Measurements from ENCODE around the gene ACVR2B. TPM values are rescaled to one million over a fixed set of nuclear protein-coding genes. Genes with fewer than 3 reads are reported as not detected.

The ACVR2B gene
- total and polyA plus RNA-seq, 7 experiments from 2014 or later, result 0.71 to 14.0 (median 7.5) TPM

DNA sequence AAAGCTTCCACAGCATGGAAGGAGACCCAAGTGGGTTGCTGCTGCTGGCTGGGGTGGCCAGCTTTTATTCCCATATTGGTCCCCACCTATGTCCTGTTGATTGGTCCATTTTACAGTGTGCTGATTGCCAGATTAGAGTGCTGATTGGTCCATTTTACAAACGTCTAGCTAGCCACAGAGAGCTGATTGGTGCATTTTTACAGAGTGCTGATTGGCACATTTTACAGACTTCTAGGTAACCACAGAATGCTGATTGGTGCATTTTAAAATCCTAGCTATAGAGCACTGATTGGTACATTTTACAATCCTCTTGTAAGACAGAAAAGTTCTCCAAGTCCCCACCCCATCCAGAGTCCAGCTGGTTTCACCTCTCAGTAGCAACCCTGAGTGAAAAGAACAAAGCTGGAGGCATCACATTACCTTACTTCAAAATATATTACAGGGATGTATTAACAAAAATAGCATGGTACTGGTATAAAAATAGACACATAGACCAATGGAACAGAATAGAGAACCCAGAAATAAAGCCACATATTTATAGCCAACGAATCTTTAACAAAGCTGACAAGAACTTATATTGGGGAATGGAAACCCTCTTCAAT lies 7.5 kb upstream of the ACVR2B start:
- Mint-ChIP-seq H3K4me3 (no peak overlapping the region), H3K4me1 (peaks cover 0 to 2% (median 0%) of the 10 kb centered on the region in 7 donors), H3K36me3 (peaks cover 0 to 4% (median 0%) of the 10 kb centered on the region in 5 donors), H3K27ac (no peak overlapping the region), H3K9me3 (peaks cover 0 to 17% (median 3%) of the 10 kb centered on the region in 11 donors), H3K27me3 (peaks cover 0 to 19% (median 0%) of the 10 kb centered on the region in 5 donors)
- no peaks in the 10 kb centered on the region for H3K4me1 ChIP-seq (ENCODE audit: control insufficient read depth in 2 of 2, insufficient read depth in 2 of 2, low read length in 2 of 2)
- H3K9me3 ChIP-seq (ENCODE audit: control insufficient read depth in 2 of 3, low read length in 3 of 3), result no peaks in the 10 kb centered on the region
- no peaks in the 10 kb centered on the region for H3K27me3 ChIP-seq (ENCODE audit: control insufficient read depth in 2 of 2, insufficient read depth in 2 of 2, low read length in 2 of 2)
- ChIA-PET POLR2A (interaction anchor here (0.7 kb wide), 1 partner anchor 79 kb away, joined by 8 read pairs; no protein-coding TSS in a partner anchor), CTCF (interaction anchor here (1.7 kb wide), 1 partner anchor 100 kb away, joined by 5 read pairs; the partner anchor contains the start of gene XYLB)
- ATAC-seq, result no peak
- H3K27ac ChIP-seq (ENCODE audit: low read depth, low read length), result no peak overlapping the region
- H3K4me3 ChIP-seq (ENCODE audit: low read length), result no peak overlapping the region
- intact Hi-C loops (cut with micrococcal nuclease), result no loop called here
- no peaks in the 10 kb centered on the region for H3K36me3 ChIP-seq (ENCODE audit: control insufficient read depth in 2 of 3, insufficient read depth in 3 of 3, low read length in 3 of 3)
- DNase-seq, result no peak

DNA sequence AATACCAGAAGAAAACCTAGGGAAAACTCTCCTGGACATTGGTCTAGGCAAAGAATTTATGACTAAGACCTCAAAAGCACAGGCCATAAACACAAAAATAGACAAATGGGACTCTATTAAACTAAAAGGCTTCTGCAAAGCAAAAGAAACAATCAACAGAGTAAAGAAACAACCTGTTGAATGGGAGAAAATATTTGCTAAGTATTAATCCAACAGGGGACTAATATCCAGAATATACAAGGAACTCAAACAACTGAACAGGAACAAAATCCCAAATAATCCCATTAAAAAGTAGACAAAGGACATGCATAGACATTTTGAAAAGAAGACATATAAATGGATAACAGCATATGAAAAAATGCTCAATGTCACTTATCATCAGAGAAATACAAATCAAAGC lies 6.9 kb upstream of the ACVR2B start:
- DNase-seq (no peak), ATAC-seq (no peak)
- ChIA-PET CTCF (interaction anchor here (0.7 to 1.7 kb wide), 2 partner anchors 60 to 100 kb away, joined by 3 to 5 read pairs; partner anchors contain the start of gene XYLB), POLR2A (interaction anchor here (0.7 kb wide), 1 partner anchor 79 kb away, joined by 8 read pairs; no protein-coding TSS in a partner anchor)
- peaks cover 0 to 15% (median 3%) of the 10 kb centered on the region in 11 donors for H3K9me3 Mint-ChIP-seq
- Histone ChIP-seq H3K27me3 (ENCODE audit: control insufficient read depth in 2 of 2, insufficient read depth in 2 of 2, low read length in 2 of 2) (no peaks in the 10 kb centered on the region), H3K27ac (ENCODE audit: low read depth, low read length) (no peak overlapping the region), H3K4me3 (ENCODE audit: low read length) (no peak overlapping the region), H3K36me3 (ENCODE audit: control insufficient read depth in 2 of 3, insufficient read depth in 3 of 3, low read length in 3 of 3) (no peaks in the 10 kb centered on the region), H3K4me1 (ENCODE audit: control insufficient read depth in 2 of 2, insufficient read depth in 2 of 2, low read length in 2 of 2) (no peaks in the 10 kb centered on the region), H3K9me3 (ENCODE audit: control insufficient read depth in 2 of 3, low read length in 3 of 3) (no peaks in the 10 kb centered on the region)
- no peak overlapping the region for H3K27ac Mint-ChIP-seq
- H3K4me3 Mint-ChIP-seq, result no peak overlapping the region
- intact Hi-C loops (cut with micrococcal nuclease), result no loop called here
- peaks cover 0 to 2% (median 0%) of the 10 kb centered on the region in 7 donors for H3K4me1 Mint-ChIP-seq
- H3K27me3 Mint-ChIP-seq, result peaks cover 0 to 19% (median 0%) of the 10 kb centered on the region in 5 donors
- H3K36me3 Mint-ChIP-seq, result peaks cover 0 to 4% (median 0%) of the 10 kb centered on the region in 5 donors

DNA sequence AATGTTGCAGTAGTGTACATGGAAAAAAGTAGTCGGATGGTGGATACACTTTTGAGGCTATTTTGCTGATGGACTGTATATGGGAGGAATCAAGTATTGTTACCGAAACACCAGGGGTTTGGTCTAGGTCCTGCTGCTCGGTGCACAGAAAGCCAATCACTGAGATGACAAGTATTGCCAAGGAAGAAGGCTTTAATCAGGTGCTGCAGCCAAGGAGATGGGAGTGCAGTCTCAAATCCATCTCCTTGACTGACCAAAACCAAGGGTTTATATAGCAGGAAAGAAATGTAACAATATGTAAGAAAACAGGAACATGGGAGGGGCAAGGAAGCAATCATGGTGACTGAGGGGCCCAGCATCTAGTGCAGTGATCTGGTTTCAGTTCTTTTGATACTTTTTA lies 2.8 kb upstream of the ACVR2B start:
- H3K27me3 ChIP-seq (ENCODE audit: control insufficient read depth in 2 of 2, insufficient read depth in 2 of 2, low read length in 2 of 2), result no peaks in the 10 kb centered on the region
- H3K27me3 Mint-ChIP-seq, result peaks cover 0 to 29% (median 0%) of the 10 kb centered on the region in 5 donors
- peak overlapping the region in 2 of 10 donors; percentile 30 to 34 for H3K4me3 Mint-ChIP-seq
- H3K36me3 Mint-ChIP-seq, result peaks cover 0 to 4% (median 0%) of the 10 kb centered on the region in 5 donors
- H3K36me3 ChIP-seq (ENCODE audit: control insufficient read depth in 2 of 3, insufficient read depth in 3 of 3, low read length in 3 of 3), result no peaks in the 10 kb centered on the region
- ATAC-seq (no peak), DNase-seq (no peak)
- ChIA-PET CTCF (no interaction called here), POLR2A (interaction anchor here (0.6 kb wide), 1 partner anchor 278 kb away, joined by 4 read pairs; no protein-coding TSS in a partner anchor)
- H3K4me1 ChIP-seq (ENCODE audit: control insufficient read depth in 2 of 2, insufficient read depth in 2 of 2, low read length in 2 of 2), result peaks cover 2 to 9% of the 10 kb centered on the region in 2 donors
- intact Hi-C loops (cut with micrococcal nuclease), result no loop called here
- H3K27ac Mint-ChIP-seq, result peak overlapping the region in 1 of 9 donors; percentile 28
- H3K4me3 ChIP-seq (ENCODE audit: low read length), result no peak overlapping the region
- no peaks in the 10 kb centered on the region for H3K9me3 ChIP-seq (ENCODE audit: control insufficient read depth in 2 of 3, low read length in 3 of 3)
- peaks cover 0 to 10% (median 3%) of the 10 kb centered on the region in 11 donors for H3K9me3 Mint-ChIP-seq
- peaks cover 5 to 18% (median 12%) of the 10 kb centered on the region in 7 donors for H3K4me1 Mint-ChIP-seq
- H3K27ac ChIP-seq (ENCODE audit: low read depth, low read length), result no peak overlapping the region

DNA sequence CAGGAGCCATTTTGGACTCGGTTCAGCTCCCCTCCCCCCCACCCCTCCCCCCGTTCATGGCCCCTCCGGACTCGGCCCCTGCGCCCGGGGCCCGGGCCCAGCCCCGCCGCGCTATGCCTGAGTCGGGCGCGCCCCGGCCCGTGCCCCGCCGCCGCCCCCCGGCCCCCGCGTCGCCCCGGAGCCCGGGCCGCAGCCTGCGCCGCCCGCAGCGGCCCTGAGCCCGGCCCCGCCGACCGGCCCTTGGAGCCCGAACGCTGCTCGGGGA lies 155 bp downstream of the ACVR2B start:
- Mint-ChIP-seq H3K27me3 (peaks cover 0 to 18% (median 0%) of the 10 kb centered on the region in 5 donors), H3K4me3 (peak overlapping the region in 9 of 10 donors; percentile 29 to 97 (median 90)), H3K27ac (no peak overlapping the region), H3K36me3 (peaks cover 0 to 4% (median 0%) of the 10 kb centered on the region in 5 donors), H3K4me1 (peaks cover 7 to 37% (median 25%) of the 10 kb centered on the region in 7 donors), H3K9me3 (peaks cover 0 to 10% (median 3%) of the 10 kb centered on the region in 11 donors)
- Histone ChIP-seq H3K9me3 (ENCODE audit: control insufficient read depth in 2 of 3, low read length in 3 of 3) (no peaks in the 10 kb centered on the region), H3K4me3 (ENCODE audit: low read length) (no peak overlapping the region), H3K27me3 (ENCODE audit: control insufficient read depth in 2 of 2, insufficient read depth in 2 of 2, low read length in 2 of 2) (no peaks in the 10 kb centered on the region), H3K4me1 (ENCODE audit: control insufficient read depth in 2 of 2, insufficient read depth in 2 of 2, low read length in 2 of 2) (peaks cover 5 to 12% of the 10 kb centered on the region in 2 donors), H3K36me3 (ENCODE audit: control insufficient read depth in 2 of 3, insufficient read depth in 3 of 3, low read length in 3 of 3) (no peaks in the 10 kb centered on the region), H3K27ac (ENCODE audit: low read depth, low read length) (peak overlapping the region; percentile 60)
- intact Hi-C loops (cut with micrococcal nuclease), result loop anchor here (1.0 to 2.0 kb wide), 9 partner anchors 25 to 317 kb away; partner anchors contain the start of genes OXSR1 (in 2 of the 2), XYLB (in 2 of the 2), ACAA1 (in 1 of the 2) and EXOG (in 1 of the 2)
- ChIA-PET POLR2A (interaction anchor here (0.7 to 1.6 kb wide), 3 partner anchors 22 to 317 kb away, joined by 3 to 4 read pairs (median 3); partner anchors contain the start of gene ACAA1), CTCF (interaction anchor here (1.3 kb wide), 1 partner anchor 479 kb away, joined by 4 read pairs; no protein-coding TSS in a partner anchor)
- DNase-seq, result no peak
- ATAC-seq, result no peak

DNA sequence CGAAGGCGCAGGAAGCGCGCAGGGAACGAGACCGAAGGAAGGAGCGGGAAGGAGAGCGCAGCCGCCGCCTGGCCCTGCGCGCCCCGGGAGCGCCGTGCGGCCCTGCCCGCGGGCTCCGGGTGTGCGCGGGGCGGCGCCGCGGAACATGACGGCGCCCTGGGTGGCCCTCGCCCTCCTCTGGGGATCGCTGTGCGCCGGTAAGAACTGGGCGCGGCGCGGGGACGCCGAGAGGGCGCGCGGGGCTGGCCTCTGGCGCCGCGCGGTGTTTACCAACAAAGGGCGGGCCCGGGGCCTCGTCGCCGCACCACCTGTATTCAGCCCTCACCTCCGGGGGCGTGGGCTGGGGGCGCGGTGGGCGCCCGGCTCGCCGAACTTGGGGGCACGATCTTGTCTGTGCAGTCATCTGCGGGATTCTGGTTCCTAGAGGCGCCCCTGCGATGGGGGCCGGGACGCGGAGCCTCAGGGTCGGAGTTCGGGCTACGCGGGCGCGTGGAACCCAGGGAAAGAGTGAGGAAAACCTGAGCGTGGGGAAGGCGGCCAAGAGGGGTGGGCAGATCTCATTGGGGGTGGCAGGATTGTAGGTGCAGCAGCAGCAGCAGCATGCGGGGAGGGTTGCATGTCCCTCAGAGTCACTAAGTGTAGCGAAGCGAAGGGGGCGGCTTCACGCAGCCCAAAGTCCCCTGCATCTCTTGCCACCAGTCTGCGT lies 641 bp downstream of the ACVR2B start:
- Mint-ChIP-seq H3K4me3 (peak overlapping the region; percentile 88 to 99 (median 97)), H3K4me1 (peaks cover 7 to 40% (median 25%) of the 10 kb centered on the region in 7 donors), H3K9me3 (peaks cover 0 to 10% (median 3%) of the 10 kb centered on the region in 11 donors), H3K27ac (peak overlapping the region; percentile 59 to 95 (median 91)), H3K27me3 (peaks cover 0 to 18% (median 0%) of the 10 kb centered on the region in 5 donors), H3K36me3 (peaks cover 0 to 4% (median 0%) of the 10 kb centered on the region in 5 donors)
- Histone ChIP-seq H3K4me1 (ENCODE audit: control insufficient read depth in 2 of 2, insufficient read depth in 2 of 2, low read length in 2 of 2) (peaks cover 5 to 12% of the 10 kb centered on the region in 2 donors), H3K4me3 (ENCODE audit: low read length) (peak overlapping the region; percentile 74), H3K9me3 (ENCODE audit: control insufficient read depth in 2 of 3, low read length in 3 of 3) (no peaks in the 10 kb centered on the region), H3K27ac (ENCODE audit: low read depth, low read length) (peak overlapping the region; percentile 60), H3K27me3 (ENCODE audit: control insufficient read depth in 2 of 2, insufficient read depth in 2 of 2, low read length in 2 of 2) (no peaks in the 10 kb centered on the region), H3K36me3 (ENCODE audit: control insufficient read depth in 2 of 3, insufficient read depth in 3 of 3, low read length in 3 of 3) (no peaks in the 10 kb centered on the region)
- DNase-seq (peak in 8 of 9 donors; percentile 22 to 63 (median 47)), ATAC-seq (peak; percentile 76)
- CTCF ChIA-PET, result interaction anchor here (1.4 kb wide), 1 partner anchor 67 kb away, joined by 4 read pairs; no protein-coding TSS in a partner anchor
- POLR2A ChIA-PET, result interaction anchor here (1.6 kb wide), 1 partner anchor 317 kb away, joined by 4 read pairs; the partner anchor contains the start of gene ACAA1
- intact Hi-C loops (cut with micrococcal nuclease), result loop anchor here (2.0 kb wide), 5 partner anchors 24 to 108 kb away; partner anchors contain the start of gene XYLB (in 2 of the 2)
